ENCODE results near the gene APLP2. TPM values are rescaled to one million over a fixed set of nuclear protein-coding genes. Genes with fewer than 3 reads are reported as not detected.
"Not testable (repeated sequence)": the region's sequence is repeated elsewhere in the genome, so short reads cannot be mapped to it uniquely, and the experiment has no call there.

APLP2 gene
- total RNA-seq, 1 donor from 2014 or later, result 548 TPM

GRCh38 chr11:130170345-130170744 is 100.7 kb downstream of the APLP2 start:
- no peak for TF ChIP-seq CTCF (conservative IDR thresholded peaks at IDR 0.05; ENCODE audit: low read depth, low read length)
- no peak for DNase-seq (ENCODE audit: low read depth)
- H3K4me3 ChIP-seq (ENCODE audit: low read depth, low read length), result no peak overlapping the region

GRCh38 chr11:130171534-130171933 is 101.8 kb downstream of the APLP2 start:
- no peak overlapping the region for H3K4me3 ChIP-seq (ENCODE audit: low read depth, low read length)
- no peak for TF ChIP-seq CTCF (conservative IDR thresholded peaks at IDR 0.05; ENCODE audit: low read depth, low read length)
- DNase-seq (ENCODE audit: low read depth), result no peak

GRCh38 chr11:130172001-130172400 is 102.3 kb downstream of the APLP2 start:
- not testable (repeated sequence) for DNase-seq (ENCODE audit: low read depth)

GRCh38 chr11:130174642-130175041 is 104.9 kb downstream of the APLP2 start:
- TF ChIP-seq CTCF (conservative IDR thresholded peaks at IDR 0.05; ENCODE audit: low read depth, low read length), result no peak
- no peak overlapping the region for H3K4me3 ChIP-seq (ENCODE audit: low read depth, low read length)
- DNase-seq (ENCODE audit: low read depth), result no peak

More at GRCh38 chr11:130172001-130172400, 102.3 kb downstream of the APLP2 start:
- H3K4me3 ChIP-seq (ENCODE audit: low read depth, low read length), result not testable (repeated sequence)

GRCh38 chr11:130175898-130176297 is 106.2 kb downstream of the APLP2 start:
- DNase-seq (ENCODE audit: low read depth), result no peak
- H3K4me3 ChIP-seq (ENCODE audit: low read depth, low read length), result no peak overlapping the region
- no peak for TF ChIP-seq CTCF (conservative IDR thresholded peaks at IDR 0.05; ENCODE audit: low read depth, low read length)

- no peak for DNase-seq (ENCODE audit: low read depth)
- no peak for TF ChIP-seq CTCF (conservative IDR thresholded peaks at IDR 0.05; ENCODE audit: low read depth, low read length)
- no peak overlapping the region for H3K4me3 ChIP-seq (ENCODE audit: low read depth, low read length)
Measured at GRCh38 chr11:130177782-130178181, 108.1 kb downstream of the APLP2 start.

GRCh38 chr11:130178441-130179339 is 109.0 kb downstream of the APLP2 start:
- DNase-seq (ENCODE audit: low read depth), result no peak
- no peak overlapping the region for H3K4me3 ChIP-seq (ENCODE audit: low read depth, low read length)
- no peak for TF ChIP-seq CTCF (conservative IDR thresholded peaks at IDR 0.05; ENCODE audit: low read depth, low read length)

Measured in epithelial cell of proximal tubule (primary cell).